ENCODE results near the gene PFKFB4.

DNA sequence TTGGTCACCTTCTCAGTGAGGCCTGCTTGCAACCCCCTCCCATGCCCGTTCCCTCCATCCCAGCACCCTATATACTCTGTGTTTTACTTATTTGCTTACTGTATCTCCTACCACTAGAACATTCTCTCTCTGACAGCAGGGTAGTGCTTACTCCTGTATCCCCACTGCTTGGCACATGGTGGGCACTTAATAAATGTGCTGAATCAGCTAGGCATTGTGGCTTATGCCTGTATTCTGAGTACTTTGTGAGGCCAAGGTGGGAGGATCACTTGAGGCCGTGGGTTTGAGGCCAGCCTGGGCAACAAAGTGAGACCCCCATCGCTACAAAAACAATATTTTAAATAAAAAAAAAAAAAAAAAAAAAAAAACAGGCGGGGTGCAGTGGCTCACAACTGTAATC, 45.1 kb downstream of the PFKFB4 start:
- TF ChIP-seq POLR2A (IDR thresholded peaks at IDR 0.05) = no peak
- TF ChIP-seq POLR2AphosphoS5 (IDR thresholded peaks at IDR 0.05) = no peak
- TF ChIP-seq, protein P1, sequence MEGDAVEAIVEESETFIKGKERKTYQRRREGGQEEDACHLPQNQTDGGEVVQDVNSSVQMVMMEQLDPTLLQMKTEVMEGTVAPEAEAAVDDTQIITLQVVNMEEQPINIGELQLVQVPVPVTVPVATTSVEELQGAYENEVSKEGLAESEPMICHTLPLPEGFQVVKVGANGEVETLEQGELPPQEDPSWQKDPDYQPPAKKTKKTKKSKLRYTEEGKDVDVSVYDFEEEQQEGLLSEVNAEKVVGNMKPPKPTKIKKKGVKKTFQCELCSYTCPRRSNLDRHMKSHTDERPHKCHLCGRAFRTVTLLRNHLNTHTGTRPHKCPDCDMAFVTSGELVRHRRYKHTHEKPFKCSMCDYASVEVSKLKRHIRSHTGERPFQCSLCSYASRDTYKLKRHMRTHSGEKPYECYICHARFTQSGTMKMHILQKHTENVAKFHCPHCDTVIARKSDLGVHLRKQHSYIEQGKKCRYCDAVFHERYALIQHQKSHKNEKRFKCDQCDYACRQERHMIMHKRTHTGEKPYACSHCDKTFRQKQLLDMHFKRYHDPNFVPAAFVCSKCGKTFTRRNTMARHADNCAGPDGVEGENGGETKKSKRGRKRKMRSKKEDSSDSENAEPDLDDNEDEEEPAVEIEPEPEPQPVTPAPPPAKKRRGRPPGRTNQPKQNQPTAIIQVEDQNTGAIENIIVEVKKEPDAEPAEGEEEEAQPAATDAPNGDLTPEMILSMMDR (IDR thresholded peaks at IDR 0.05) = no peak
